Colonic mucosa (tissue), 4 donors: ENCODE results near the gene TMEM94. TPM values are rescaled to one million over a fixed set of nuclear protein-coding genes. Genes with fewer than 3 reads are reported as not detected.

Experiments used
- DNase-seq: peaks from one replicate; pipeline ENCODE4 v3.0.0-alpha.2; 2020
- H3K27ac ChIP-seq: fragments of 200-600 bp; one replicate; pipeline ENCODE4 v1.8.0; 2021
- H3K27me3 ChIP-seq: fragments of 200-600 bp; one replicate; pipeline ENCODE4 v1.8.0; 2021
- H3K36me3 ChIP-seq: fragments of 200-600 bp; one replicate; pipeline ENCODE4 v1.8.0; 2021
- H3K4me1 ChIP-seq: fragments of 200-600 bp; one replicate; pipeline ENCODE4 v1.8.0; 2021; ENCODE audit warnings: mild to moderate bottlenecking
- H3K4me3 ChIP-seq: fragments of 200-600 bp; one replicate; pipeline ENCODE4 v1.8.0; 2021
- H3K9ac ChIP-seq, 2 donors: one replicate each; pipeline ENCODE4 v1.7.0; 2013; ENCODE audit warnings: control low read depth in 2 of 2, low read depth in 2 of 2, low read length in 2 of 2
- H3K9me3 ChIP-seq: fragments of 200-600 bp; one replicate; pipeline ENCODE4 v1.8.0; 2021
- CTCF ChIP-seq: fragments of 200-600 bp; IDR thresholded peaks from one replicate; pipeline ENCODE4 v1.8.0; 2022; ENCODE audit warnings: antibody characterized with exemption, mild to moderate bottlenecking
- intact Hi-C: fragments of 100-400 bp; cut with DNase I; formaldehyde crosslinking; loops from one replicate; pipeline ENCODE4 v1.14.1; 2022
- total RNA-seq, 2 donors: library from RNA; stranded (reverse); fragmentation: NEBNext Ultra II Directional in 1 of 2; extraction: Animal tissue kit (Norgen Biotek cat#: 25700) in 1 of 2; gene quantifications; one replicate each; pipeline ENCODE4 v1.2.1, GENCODE V29; 2021
- donor health status: healthy.
- donor health status: DM: no; HTN: no; CAD: no.
- donor health status: DM: no; HTN: no; CAD: no.

TMEM94 gene
- 10 to 100 TPM; 88.3 to 95.7 TPM for total RNA-seq

- peak within 1 kb of the TSS; percentile 61 for H3K27ac ChIP-seq
- H3K4me3 ChIP-seq, result peak within 1 kb of the TSS; percentile 87
- no peaks in the 10 kb centered on the region for H3K9me3 ChIP-seq
- H3K27me3 ChIP-seq, result no peaks in the 10 kb centered on the region
- DNase-seq, result peak; percentile 95
- peak within 1 kb of the TSS; percentile 94 to 99 for H3K9ac ChIP-seq
- peaks cover 13% of the 10 kb centered on the region for H3K4me1 ChIP-seq
- no peaks in the 10 kb centered on the region for H3K36me3 ChIP-seq
- intact Hi-C loops, result no loop called here
- TF ChIP-seq CTCF, result no peak
Measured at GRCh38 chr17:75456417-75457046, at the start of gene TMEM94. Gene TMEM94, plus strand, starts transcription at chr17:75456635. Its CDS starts 15,271 bp downstream, at chr17:75471906.

GRCh38 chr17:75407655-75408352, 48.6 kb upstream of the TMEM94 start:
- no peak overlapping the region for H3K4me3 ChIP-seq
- no peak overlapping the region for H3K9ac ChIP-seq
- TF ChIP-seq CTCF, result no peak
- intact Hi-C loops, result no loop called here
- no peak for DNase-seq
- H3K27ac ChIP-seq, result no peak overlapping the region
- H3K4me1 ChIP-seq, result no peaks in the 10 kb centered on the region
- no peaks in the 10 kb centered on the region for H3K36me3 ChIP-seq
- H3K9me3 ChIP-seq, result no peaks in the 10 kb centered on the region
- H3K27me3 ChIP-seq, result no peaks in the 10 kb centered on the region

- DNase-seq, result no peak
- Histone ChIP-seq H3K9me3 (no peaks in the 10 kb centered on the region), H3K27me3 (no peaks in the 10 kb centered on the region), H3K9ac (no peak overlapping the region), H3K27ac (no peak overlapping the region), H3K4me1 (no peaks in the 10 kb centered on the region), H3K36me3 (no peaks in the 10 kb centered on the region), H3K4me3 (no peak overlapping the region)
- intact Hi-C loops, result no loop called here
- TF ChIP-seq CTCF, result no peak
Measured at GRCh38 chr17:75410141-75410540, 46.3 kb upstream of the TMEM94 start.

GRCh38 chr17:75411328-75412067, 44.9 kb upstream of the TMEM94 start:
- H3K9ac ChIP-seq, result no peak overlapping the region
- no peak for TF ChIP-seq CTCF
- H3K9me3 ChIP-seq, result no peaks in the 10 kb centered on the region
- H3K4me1 ChIP-seq, result no peaks in the 10 kb centered on the region
- H3K27ac ChIP-seq, result no peak overlapping the region
- no peak overlapping the region for H3K4me3 ChIP-seq
- H3K27me3 ChIP-seq, result no peaks in the 10 kb centered on the region
- intact Hi-C loops, result no loop called here
- H3K36me3 ChIP-seq, result no peaks in the 10 kb centered on the region
- no peak for DNase-seq

- no peak overlapping the region for H3K27ac ChIP-seq
- H3K4me3 ChIP-seq, result no peak overlapping the region
- H3K36me3 ChIP-seq, result no peaks in the 10 kb centered on the region
- H3K9me3 ChIP-seq, result no peaks in the 10 kb centered on the region
- H3K27me3 ChIP-seq, result no peaks in the 10 kb centered on the region
- H3K4me1 ChIP-seq, result no peaks in the 10 kb centered on the region
- peak; percentile 73 for TF ChIP-seq CTCF
- intact Hi-C loops, result no loop called here
- H3K9ac ChIP-seq, result no peak overlapping the region
- peak; percentile 72 for DNase-seq
Measured at GRCh38 chr17:75412455-75413317, 43.7 kb upstream of the TMEM94 start.
